ENCODE data around the gene HEATR9.

HEATR9 gene

GRCh38 chr17:35895636-35896587 lies 27.2 kb upstream of the HEATR9 start:
- peak; percentile 65 for DNase-seq (ENCODE audit: low spot score)

GRCh38 chr17:35894206-35894605 lies 25.5 kb upstream of the HEATR9 start:
- DNase-seq (ENCODE audit: low spot score): no peak

- no peak for DNase-seq (ENCODE audit: low spot score)
These were observed 25.1 kb upstream of the HEATR9 start for GRCh38 chr17:35893751-35894150.

GRCh38 chr17:35892091-35893035 lies 23.7 kb upstream of the HEATR9 start:
- DNase-seq (ENCODE audit: low spot score): peak; percentile 75

- DNase-seq (ENCODE audit: low spot score): no peak
These were observed 22.6 kb upstream of the HEATR9 start for GRCh38 chr17:35891269-35891668.

GRCh38 chr17:35890774-35891155 lies 22.1 kb upstream of the HEATR9 start:
- DNase-seq (ENCODE audit: low spot score): peak; percentile 69

- no peak for DNase-seq (ENCODE audit: low spot score)
These were observed 21.4 kb upstream of the HEATR9 start for GRCh38 chr17:35889818-35890773.

GRCh38 chr17:35889241-35889640 lies 20.6 kb upstream of the HEATR9 start:
- peak; percentile 54 for DNase-seq (ENCODE audit: low spot score)

- peak; percentile 81 for DNase-seq (ENCODE audit: low spot score)
These were observed 11.3 kb upstream of the HEATR9 start, which contains the start of gene CCL5 for GRCh38 chr17:35879773-35880654. TSS of gene CCL5 (minus strand) at chr17:35880360.

GRCh38 chr17:35878361-35878760 lies 9.7 kb upstream of the HEATR9 start:
- no peak for DNase-seq (ENCODE audit: low spot score)

GRCh38 chr17:35877345-35878029 lies 8.8 kb upstream of the HEATR9 start:
- DNase-seq (ENCODE audit: low spot score): no peak

- DNase-seq (ENCODE audit: low spot score): no peak
These were observed 7.8 kb upstream of the HEATR9 start for GRCh38 chr17:35876534-35876933.

- no peak for DNase-seq (ENCODE audit: low spot score)
These were observed 7.1 kb upstream of the HEATR9 start for GRCh38 chr17:35875800-35876139.

GRCh38 chr17:35875072-35875799 lies 6.5 kb upstream of the HEATR9 start:
- DNase-seq (ENCODE audit: low spot score): no peak

- DNase-seq (ENCODE audit: low spot score): no peak
These were observed 3.7 kb upstream of the HEATR9 start for GRCh38 chr17:35872196-35872980.

GRCh38 chr17:35870906-35871819 lies 2.5 kb upstream of the HEATR9 start:
- peak; percentile 22 for DNase-seq (ENCODE audit: low spot score)

- DNase-seq (ENCODE audit: low spot score): no peak
These were observed 1.1 kb downstream of the HEATR9 start for GRCh38 chr17:35867574-35867973.
